Large intestine (tissue), 3 donors: ENCODE data around the gene IQGAP1. TPM values are rescaled to one million over a fixed set of nuclear protein-coding genes. Genes with fewer than 3 reads are reported as not detected.
A peak's percentile ranks its signal among the peaks of the same experiment; 100 is the strongest.

Source experiments
- DNase-seq, 2 donors: peaks; one replicate each; pipeline versions ENCODE4 v3.0.0 to v3.0.0-alpha.2; 2013
- H3K27ac ChIP-seq: one replicate; pipeline ENCODE4 v1.5.1; 2013; ENCODE audit warnings: low read length
- H3K27me3 ChIP-seq: 2 replicates; pipeline ENCODE4 v1.6.1; 2013; ENCODE audit warnings: low read length; ENCODE audit not compliant: control insufficient read depth, insufficient read depth
- H3K36me3 ChIP-seq: 2 replicates; pipeline ENCODE4 v1.6.1; 2013; ENCODE audit warnings: low read length; ENCODE audit not compliant: control insufficient read depth, insufficient read depth
- H3K4me1 ChIP-seq: one replicate; pipeline ENCODE4 v1.6.1; 2013; ENCODE audit warnings: low read length; ENCODE audit not compliant: control insufficient read depth, insufficient read depth
- H3K4me3 ChIP-seq: one replicate; pipeline ENCODE4 v1.5.1; 2013; ENCODE audit warnings: low read length
- H3K9me3 ChIP-seq: one replicate; pipeline ENCODE4 v1.6.1; 2013; ENCODE audit warnings: mild to moderate bottlenecking, low read depth, low read length, moderate library complexity; ENCODE audit not compliant: control insufficient read depth
- WGBS: methylation state at CpG from one replicate; pipeline ENCODE4 v1.1.5; 2013; ENCODE audit warnings: low lambda C conversion rate; ENCODE audit not compliant: insufficient coverage; 5-methylcytosine and 5-hydroxymethylcytosine counted together
- polyA plus RNA-seq: library from polyadenylated mRNA; unstranded; fragments of 120-200 nt; gene quantifications from one replicate; pipeline ENCODE4 v1.2.1, GENCODE V29; 2013

IQGAP1 gene
- polyA plus RNA-seq, 1 donor: 90.9 TPM

DNA sequence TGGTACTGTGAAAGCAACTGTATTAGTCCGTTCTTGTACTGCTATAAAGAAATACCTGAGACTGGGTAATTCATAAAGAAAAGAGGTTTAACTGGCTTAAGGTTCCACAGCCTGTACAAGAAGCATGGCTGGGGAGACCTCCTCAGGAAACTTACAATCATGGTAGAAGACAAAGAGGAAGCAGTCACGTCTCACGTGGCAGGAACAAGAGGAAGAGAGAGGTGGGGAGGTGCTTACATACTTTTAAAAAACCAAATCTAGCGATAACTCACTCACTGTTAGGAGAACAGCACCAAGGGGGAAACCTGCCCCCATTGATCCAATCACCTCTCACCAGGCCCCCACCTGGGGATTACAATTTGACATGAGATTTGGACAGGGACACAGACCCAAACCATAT, 48.9 kb downstream of the IQGAP1 start:
- Histone ChIP-seq H3K27ac (no peak overlapping the region), H3K4me1 (peaks cover 5% of the 10 kb centered on the region), H3K27me3 (no peaks in the 10 kb centered on the region), H3K9me3 (no peaks in the 10 kb centered on the region), H3K4me3 (no peak overlapping the region), H3K36me3 (peaks cover 8% of the 10 kb centered on the region)
- 80% methylated on average over 1 of the region's 4 CpGs for WGBS
- no peak for DNase-seq

DNA sequence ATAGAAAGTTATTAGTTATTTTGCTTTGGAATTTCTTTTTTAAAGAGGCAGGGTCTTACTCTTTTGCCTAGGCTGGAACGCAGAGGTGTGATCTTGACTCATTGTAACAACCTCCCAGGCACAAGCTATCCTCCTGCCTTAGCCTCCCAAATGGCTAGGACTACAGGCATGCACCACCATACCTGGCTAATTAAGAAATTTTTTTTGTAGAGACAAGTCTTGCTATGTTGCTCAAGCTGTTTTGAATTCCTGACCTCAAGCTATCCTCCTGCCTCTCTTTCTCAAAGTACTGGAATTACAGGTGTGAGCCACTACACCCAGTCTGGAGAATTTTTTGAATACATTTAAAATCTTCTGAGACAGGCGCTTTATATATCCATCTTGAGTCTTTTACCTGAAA, 49.5 kb downstream of the IQGAP1 start:
- peaks cover 5% of the 10 kb centered on the region for H3K4me1 ChIP-seq
- no peak for DNase-seq
- no peak overlapping the region for H3K27ac ChIP-seq
- H3K9me3 ChIP-seq: no peaks in the 10 kb centered on the region
- 83% methylated on average over 2 of the region's 2 CpGs for WGBS
- H3K36me3 ChIP-seq: peaks cover 11% of the 10 kb centered on the region
- H3K4me3 ChIP-seq: no peak overlapping the region
- H3K27me3 ChIP-seq: no peaks in the 10 kb centered on the region

DNA sequence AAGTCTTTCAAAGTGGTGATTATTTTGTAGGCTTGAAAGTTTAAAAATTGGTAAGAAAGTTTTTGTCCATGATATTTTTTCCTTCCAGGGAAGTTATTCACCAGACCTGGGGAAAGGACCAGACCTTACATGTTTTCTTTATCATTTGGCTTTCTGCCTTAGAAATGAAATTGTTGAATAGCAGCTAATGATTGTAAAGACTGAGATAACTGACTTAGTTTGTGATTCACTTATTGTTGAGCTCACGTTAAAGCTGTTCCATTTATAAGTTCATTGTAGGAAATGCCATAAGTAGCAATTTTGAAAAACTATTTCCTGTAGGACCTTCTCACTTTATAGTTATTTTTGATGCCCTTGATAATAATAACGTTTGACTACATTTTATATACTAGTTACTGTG, 51.9 kb downstream of the IQGAP1 start:
- DNase-seq: no peak
- H3K4me1 ChIP-seq: peaks cover 5% of the 10 kb centered on the region
- H3K4me3 ChIP-seq: no peak overlapping the region
- no peaks in the 10 kb centered on the region for H3K9me3 ChIP-seq
- 20% methylated on average over 1 of the region's 2 CpGs for WGBS
- no peaks in the 10 kb centered on the region for H3K27me3 ChIP-seq
- peaks cover 25% of the 10 kb centered on the region for H3K36me3 ChIP-seq
- H3K27ac ChIP-seq: no peak overlapping the region

DNA sequence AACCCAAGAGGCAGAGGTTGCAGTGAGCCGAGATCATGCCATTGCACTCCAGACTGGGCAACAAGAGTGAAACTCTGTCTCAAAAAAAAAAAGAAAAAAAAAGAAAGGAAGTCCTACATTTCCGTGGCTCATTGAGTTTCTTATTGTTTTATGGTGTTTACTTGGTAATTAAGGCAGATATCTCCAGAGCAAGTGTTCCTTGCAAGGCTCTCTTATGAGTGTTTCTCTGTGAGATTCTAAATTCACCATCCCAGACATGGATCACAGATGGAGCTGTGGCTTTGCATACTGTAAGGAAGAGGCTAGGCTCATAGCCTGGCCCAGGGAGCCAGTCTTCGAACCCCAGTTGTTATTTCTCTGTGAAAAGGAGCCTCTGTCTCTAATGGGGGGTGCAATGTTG, 53.0 kb downstream of the IQGAP1 start:
- Histone ChIP-seq H3K27ac (no peak overlapping the region), H3K36me3 (peaks cover 29% of the 10 kb centered on the region)
- DNase-seq: peak in 1 of 2 donors; percentile 54

DNA sequence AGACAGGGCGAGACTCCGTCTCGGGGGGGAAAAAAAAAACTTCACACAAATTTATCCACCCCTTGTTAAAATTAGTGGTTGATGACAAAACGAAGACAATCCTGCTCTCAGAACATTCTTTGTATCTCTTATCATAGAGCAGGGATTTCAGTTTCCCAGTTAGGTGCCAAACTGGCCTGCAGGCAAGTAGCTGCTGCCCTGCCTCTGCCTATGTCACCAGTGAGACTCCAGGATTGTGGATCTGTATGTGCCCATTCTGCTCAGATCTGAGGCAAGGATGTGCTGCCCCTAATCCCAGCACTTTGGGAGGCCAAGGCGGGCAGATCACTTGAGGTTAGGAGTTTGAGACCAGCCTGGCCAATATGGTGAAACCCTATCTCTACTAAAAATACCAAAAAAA, 54.4 kb downstream of the IQGAP1 start:
- WGBS: no CpG with 5 or more reads among the region's 5 CpGs
- Histone ChIP-seq H3K9me3 (no peaks in the 10 kb centered on the region), H3K27ac (no peak overlapping the region), H3K4me3 (no peak overlapping the region), H3K4me1 (no peaks in the 10 kb centered on the region), H3K36me3 (peaks cover 31% of the 10 kb centered on the region), H3K27me3 (no peaks in the 10 kb centered on the region)
- no peak for DNase-seq

More for the DNA sequence above, 53.0 kb downstream of the IQGAP1 start:
- no peak overlapping the region for H3K4me3 ChIP-seq
- 17% methylated on average over 1 of the region's 3 CpGs for WGBS
- no peaks in the 10 kb centered on the region for H3K4me1 ChIP-seq
- no peaks in the 10 kb centered on the region for H3K9me3 ChIP-seq
- H3K27me3 ChIP-seq: no peaks in the 10 kb centered on the region

DNA sequence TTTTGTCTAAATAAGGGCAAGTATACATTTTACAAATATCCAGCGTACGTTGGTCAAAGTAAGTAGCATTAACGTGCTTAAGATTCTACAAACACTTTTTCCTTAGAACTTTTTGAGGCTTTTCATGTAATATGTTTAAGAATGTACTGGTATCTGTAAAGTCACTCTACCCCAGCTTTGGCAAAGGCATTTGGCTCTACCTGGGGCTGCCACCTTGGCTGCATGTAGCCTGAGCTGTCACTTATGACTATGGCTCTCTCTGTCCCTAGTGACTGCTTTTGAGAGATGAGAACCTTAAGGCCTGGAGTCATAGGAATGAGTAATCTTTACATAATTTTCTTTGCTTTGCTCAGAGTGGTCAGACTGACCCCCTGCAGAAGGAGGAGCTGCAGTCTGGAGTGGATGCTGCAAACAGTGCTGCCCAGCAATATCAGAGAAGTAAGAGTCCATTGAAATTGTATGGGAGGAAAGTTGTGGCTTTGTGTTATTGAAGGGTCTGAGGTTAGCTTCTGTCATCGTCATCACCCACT, 61.2 kb downstream of the IQGAP1 start:
- H3K9me3 ChIP-seq: no peaks in the 10 kb centered on the region
- no peak for DNase-seq
- H3K27ac ChIP-seq: no peak overlapping the region
- H3K4me1 ChIP-seq: no peaks in the 10 kb centered on the region
- no CpG with 5 or more reads among the region's 4 CpGs for WGBS
- H3K36me3 ChIP-seq: peaks cover 58% of the 10 kb centered on the region
- no peaks in the 10 kb centered on the region for H3K27me3 ChIP-seq
- no peak overlapping the region for H3K4me3 ChIP-seq

DNA sequence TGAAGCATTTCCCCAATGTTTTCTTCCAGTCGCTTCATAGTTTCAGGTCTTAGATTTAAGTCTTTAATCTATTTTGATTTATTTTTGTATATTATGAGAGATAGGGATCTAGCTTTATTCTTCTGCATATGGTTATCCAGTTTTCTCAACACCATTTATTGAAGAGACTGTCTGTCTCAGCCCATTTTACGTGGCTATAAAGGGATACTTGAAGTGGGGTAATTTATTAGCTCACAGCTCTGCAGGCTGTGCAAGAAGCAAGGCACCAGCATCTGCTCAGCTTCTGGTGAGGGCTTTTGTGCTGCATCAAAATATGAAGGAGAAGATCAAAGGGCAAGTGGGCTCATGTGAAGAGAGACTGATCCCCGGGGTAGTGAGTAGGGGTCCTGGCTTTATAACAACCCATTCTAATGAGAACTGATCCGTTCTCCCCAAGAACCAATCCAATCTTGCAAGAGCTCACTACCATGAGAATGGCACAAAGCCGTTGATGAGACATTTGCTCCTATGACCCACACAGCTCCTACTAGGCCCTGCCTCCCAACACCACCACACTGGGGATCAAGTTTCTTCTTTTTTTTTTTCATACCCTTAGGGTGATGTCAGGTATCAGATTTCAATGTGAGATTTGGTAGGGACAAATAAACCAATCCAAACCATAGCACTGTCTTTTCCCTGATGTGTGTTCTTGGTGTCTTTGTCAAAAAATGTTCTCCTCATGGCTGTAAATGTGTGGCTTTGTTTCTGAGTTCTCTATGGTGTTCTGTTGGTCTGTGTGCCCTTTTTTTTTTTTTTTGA, 63.2 kb downstream of the IQGAP1 start:
- no peaks in the 10 kb centered on the region for H3K27me3 ChIP-seq
- H3K27ac ChIP-seq: no peak overlapping the region
- no peaks in the 10 kb centered on the region for H3K9me3 ChIP-seq
- no peak overlapping the region for H3K4me3 ChIP-seq
- H3K4me1 ChIP-seq: no peaks in the 10 kb centered on the region
- no peak for DNase-seq
- H3K36me3 ChIP-seq: peaks cover 68% of the 10 kb centered on the region
- no CpG with 5 or more reads among the region's 5 CpGs for WGBS

DNA sequence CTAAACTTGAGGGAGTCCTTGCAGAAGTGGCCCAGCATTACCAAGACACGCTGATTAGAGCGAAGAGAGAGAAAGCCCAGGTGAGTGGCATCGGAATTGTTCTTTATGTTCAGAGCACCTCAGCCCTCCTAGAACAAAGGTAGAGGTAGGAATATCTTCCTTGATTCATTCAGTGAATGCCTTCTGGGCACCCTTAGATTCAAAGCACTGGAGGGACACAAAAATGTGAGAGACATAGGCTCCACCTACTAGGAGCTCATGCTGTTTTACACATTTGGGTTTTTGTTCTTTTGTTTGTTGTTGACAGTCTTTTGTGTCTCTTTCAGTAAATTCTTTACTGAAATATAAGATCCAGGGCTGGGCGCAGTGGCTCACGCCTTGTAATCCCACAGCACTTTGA, 68.2 kb downstream of the IQGAP1 start:
- H3K27ac ChIP-seq: no peak overlapping the region
- H3K27me3 ChIP-seq: no peaks in the 10 kb centered on the region
- peaks cover 56% of the 10 kb centered on the region for H3K36me3 ChIP-seq
- no peaks in the 10 kb centered on the region for H3K9me3 ChIP-seq
- H3K4me3 ChIP-seq: no peak overlapping the region
- DNase-seq: no peak
- no peaks in the 10 kb centered on the region for H3K4me1 ChIP-seq
- WGBS: no CpG with 5 or more reads among the region's 5 CpGs

DNA sequence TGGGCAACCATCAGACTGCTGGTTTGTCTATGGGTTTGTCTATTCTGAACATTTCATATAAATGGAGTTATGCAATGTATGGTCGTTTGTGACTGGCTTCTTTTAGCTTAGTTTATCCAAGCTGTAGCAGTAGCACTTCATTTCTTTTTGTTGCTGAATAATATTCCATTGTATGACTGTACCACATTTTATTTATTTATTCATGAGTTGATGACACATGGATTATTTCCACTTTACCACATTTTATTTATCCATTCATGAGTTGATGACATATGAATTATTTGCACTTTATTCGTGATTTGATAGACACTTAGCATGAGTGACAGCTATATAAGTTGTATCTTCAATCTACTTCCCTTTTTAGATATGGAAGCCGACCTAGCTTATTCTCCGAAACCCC, 70.0 kb downstream of the IQGAP1 start:
- Histone ChIP-seq H3K4me1 (no peaks in the 10 kb centered on the region), H3K4me3 (no peak overlapping the region), H3K27ac (no peak overlapping the region), H3K27me3 (no peaks in the 10 kb centered on the region), H3K9me3 (no peaks in the 10 kb centered on the region), H3K36me3 (peaks cover 41% of the 10 kb centered on the region)
- no peak for DNase-seq
- WGBS: no CpG with 5 or more reads among the region's 4 CpGs

DNA sequence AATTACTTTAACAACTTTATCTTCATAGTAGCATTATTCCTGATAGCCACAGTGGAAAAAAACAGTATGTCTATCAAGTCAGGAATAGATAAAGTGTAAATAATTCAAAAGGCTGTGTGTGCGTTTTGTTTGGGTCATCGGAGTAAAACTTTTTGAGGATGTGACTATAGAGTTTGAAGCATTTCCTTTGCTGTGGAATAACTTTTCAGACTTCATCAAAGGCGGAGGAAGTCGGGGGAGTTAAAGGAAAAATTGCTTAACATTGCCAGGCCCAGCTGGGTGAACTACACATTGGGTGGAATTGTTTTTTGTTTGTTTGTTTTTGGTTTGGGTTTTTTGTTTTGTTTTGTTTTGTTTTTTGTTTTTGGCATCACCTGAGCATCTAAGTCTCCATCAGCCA, 71.3 kb downstream of the IQGAP1 start:
- no peak for DNase-seq
- H3K36me3 ChIP-seq: peaks cover 31% of the 10 kb centered on the region
- no peaks in the 10 kb centered on the region for H3K9me3 ChIP-seq
- no peaks in the 10 kb centered on the region for H3K27me3 ChIP-seq
- H3K4me1 ChIP-seq: no peaks in the 10 kb centered on the region
- no peak overlapping the region for H3K4me3 ChIP-seq
- no peak overlapping the region for H3K27ac ChIP-seq
- 79% methylated on average over 2 of the region's 4 CpGs for WGBS
